ENCODE results near the gene AEBP1.

AEBP1 gene

GRCh38 chr7:44073664-44074348, 30.3 kb upstream of the AEBP1 start:
- Histone ChIP-seq H3K9ac (ENCODE audit: low read length) (peak overlapping the region; percentile 39), H3K4me1 (ENCODE audit: control insufficient read depth, insufficient read depth, low read length) (peaks cover 9% of the 10 kb centered on the region), H3K4me3 (ENCODE audit: low read length) (peak overlapping the region; percentile 34), H3K27me3 (ENCODE audit: control insufficient read depth, insufficient read depth, low read length) (no peaks in the 10 kb centered on the region), H3K27ac (ENCODE audit: low read depth, low read length) (peak overlapping the region; percentile 66), H3K36me3 (ENCODE audit: control insufficient read depth, insufficient read depth, low read length) (peaks cover 31% of the 10 kb centered on the region)

- no peaks in the 10 kb centered on the region for H3K27me3 ChIP-seq (ENCODE audit: control insufficient read depth, insufficient read depth, low read length)
- H3K4me1 ChIP-seq (ENCODE audit: control insufficient read depth, insufficient read depth, low read length), result peaks cover 9% of the 10 kb centered on the region
- peak overlapping the region; percentile 66 for H3K27ac ChIP-seq (ENCODE audit: low read depth, low read length)
- H3K4me3 ChIP-seq (ENCODE audit: low read length), result no peak overlapping the region
- H3K9ac ChIP-seq (ENCODE audit: low read length), result no peak overlapping the region
- H3K36me3 ChIP-seq (ENCODE audit: control insufficient read depth, insufficient read depth, low read length), result peaks cover 31% of the 10 kb centered on the region
Observed at GRCh38 chr7:44074349-44074695, 29.8 kb upstream of the AEBP1 start.

- no peaks in the 10 kb centered on the region for H3K27me3 ChIP-seq (ENCODE audit: control insufficient read depth, insufficient read depth, low read length)
- no peak overlapping the region for H3K9ac ChIP-seq (ENCODE audit: low read length)
- no peak overlapping the region for H3K4me3 ChIP-seq (ENCODE audit: low read length)
- H3K4me1 ChIP-seq (ENCODE audit: control insufficient read depth, insufficient read depth, low read length), result peaks cover 9% of the 10 kb centered on the region
- H3K36me3 ChIP-seq (ENCODE audit: control insufficient read depth, insufficient read depth, low read length), result peaks cover 31% of the 10 kb centered on the region
- H3K27ac ChIP-seq (ENCODE audit: low read depth, low read length), result no peak overlapping the region
Observed at GRCh38 chr7:44075296-44076075, 28.7 kb upstream of the AEBP1 start.

GRCh38 chr7:44076101-44076895, 27.8 kb upstream of the AEBP1 start:
- Histone ChIP-seq H3K9ac (ENCODE audit: low read length) (no peak overlapping the region), H3K4me1 (ENCODE audit: control insufficient read depth, insufficient read depth, low read length) (peaks cover 11% of the 10 kb centered on the region), H3K36me3 (ENCODE audit: control insufficient read depth, insufficient read depth, low read length) (peaks cover 31% of the 10 kb centered on the region), H3K27me3 (ENCODE audit: control insufficient read depth, insufficient read depth, low read length) (no peaks in the 10 kb centered on the region), H3K27ac (ENCODE audit: low read depth, low read length) (no peak overlapping the region), H3K4me3 (ENCODE audit: low read length) (no peak overlapping the region)

GRCh38 chr7:44077061-44077460, 27.1 kb upstream of the AEBP1 start:
- Histone ChIP-seq H3K4me1 (ENCODE audit: control insufficient read depth, insufficient read depth, low read length) (peaks cover 13% of the 10 kb centered on the region), H3K9ac (ENCODE audit: low read length) (no peak overlapping the region), H3K27me3 (ENCODE audit: control insufficient read depth, insufficient read depth, low read length) (no peaks in the 10 kb centered on the region), H3K4me3 (ENCODE audit: low read length) (no peak overlapping the region), H3K27ac (ENCODE audit: low read depth, low read length) (no peak overlapping the region), H3K36me3 (ENCODE audit: control insufficient read depth, insufficient read depth, low read length) (peaks cover 31% of the 10 kb centered on the region)

GRCh38 chr7:44077681-44078091, 26.5 kb upstream of the AEBP1 start:
- H3K36me3 ChIP-seq (ENCODE audit: control insufficient read depth, insufficient read depth, low read length), result peaks cover 29% of the 10 kb centered on the region
- no peak overlapping the region for H3K9ac ChIP-seq (ENCODE audit: low read length)
- peaks cover 7% of the 10 kb centered on the region for H3K4me1 ChIP-seq (ENCODE audit: control insufficient read depth, insufficient read depth, low read length)
- H3K27ac ChIP-seq (ENCODE audit: low read depth, low read length), result no peak overlapping the region
- H3K27me3 ChIP-seq (ENCODE audit: control insufficient read depth, insufficient read depth, low read length), result no peaks in the 10 kb centered on the region
- no peak overlapping the region for H3K4me3 ChIP-seq (ENCODE audit: low read length)

- Histone ChIP-seq H3K27ac (ENCODE audit: low read depth, low read length) (no peak overlapping the region), H3K4me1 (ENCODE audit: control insufficient read depth, insufficient read depth, low read length) (peaks cover 4% of the 10 kb centered on the region), H3K9ac (ENCODE audit: low read length) (no peak overlapping the region), H3K4me3 (ENCODE audit: low read length) (no peak overlapping the region), H3K36me3 (ENCODE audit: control insufficient read depth, insufficient read depth, low read length) (peaks cover 27% of the 10 kb centered on the region), H3K27me3 (ENCODE audit: control insufficient read depth, insufficient read depth, low read length) (no peaks in the 10 kb centered on the region)
Observed at GRCh38 chr7:44078521-44078920, 25.6 kb upstream of the AEBP1 start.

GRCh38 chr7:44079331-44080021, 24.7 kb upstream of the AEBP1 start:
- Histone ChIP-seq H3K4me1 (ENCODE audit: control insufficient read depth, insufficient read depth, low read length) (peaks cover 4% of the 10 kb centered on the region), H3K4me3 (ENCODE audit: low read length) (no peak overlapping the region), H3K27ac (ENCODE audit: low read depth, low read length) (no peak overlapping the region), H3K36me3 (ENCODE audit: control insufficient read depth, insufficient read depth, low read length) (peaks cover 27% of the 10 kb centered on the region), H3K9ac (ENCODE audit: low read length) (no peak overlapping the region), H3K27me3 (ENCODE audit: control insufficient read depth, insufficient read depth, low read length) (no peaks in the 10 kb centered on the region)

- Histone ChIP-seq H3K9ac (ENCODE audit: low read length) (no peak overlapping the region), H3K36me3 (ENCODE audit: control insufficient read depth, insufficient read depth, low read length) (peaks cover 27% of the 10 kb centered on the region)
Observed at GRCh38 chr7:44080118-44080517, 24.0 kb upstream of the AEBP1 start.

GRCh38 chr7:44080686-44081265, 23.4 kb upstream of the AEBP1 start:
- Histone ChIP-seq H3K4me3 (ENCODE audit: low read length) (no peak overlapping the region), H3K9ac (ENCODE audit: low read length) (no peak overlapping the region), H3K27ac (ENCODE audit: low read depth, low read length) (no peak overlapping the region), H3K36me3 (ENCODE audit: control insufficient read depth, insufficient read depth, low read length) (peaks cover 22% of the 10 kb centered on the region), H3K27me3 (ENCODE audit: control insufficient read depth, insufficient read depth, low read length) (no peaks in the 10 kb centered on the region), H3K4me1 (ENCODE audit: control insufficient read depth, insufficient read depth, low read length) (peaks cover 4% of the 10 kb centered on the region)

More at GRCh38 chr7:44080118-44080517, 24.0 kb upstream of the AEBP1 start:
- no peak overlapping the region for H3K27ac ChIP-seq (ENCODE audit: low read depth, low read length)
- no peaks in the 10 kb centered on the region for H3K27me3 ChIP-seq (ENCODE audit: control insufficient read depth, insufficient read depth, low read length)
- H3K4me3 ChIP-seq (ENCODE audit: low read length), result no peak overlapping the region
- H3K4me1 ChIP-seq (ENCODE audit: control insufficient read depth, insufficient read depth, low read length), result peaks cover 4% of the 10 kb centered on the region

GRCh38 chr7:44081266-44081748, 22.8 kb upstream of the AEBP1 start:
- peak overlapping the region; percentile 86 for H3K4me3 ChIP-seq (ENCODE audit: low read length)
- no peak overlapping the region for H3K27ac ChIP-seq (ENCODE audit: low read depth, low read length)
- H3K4me1 ChIP-seq (ENCODE audit: control insufficient read depth, insufficient read depth, low read length), result peaks cover 4% of the 10 kb centered on the region
- peaks cover 18% of the 10 kb centered on the region for H3K36me3 ChIP-seq (ENCODE audit: control insufficient read depth, insufficient read depth, low read length)
- H3K9ac ChIP-seq (ENCODE audit: low read length), result no peak overlapping the region
- H3K27me3 ChIP-seq (ENCODE audit: control insufficient read depth, insufficient read depth, low read length), result no peaks in the 10 kb centered on the region

Measured in rectal smooth muscle tissue (tissue), 1 donor.